WI38 (cell line): ENCODE measurements around the gene COIL.

Experiments used
- H3K4me3 ChIP-seq: 2 replicates; pipeline ENCODE4 v1.5.1; 2011; ENCODE audit warnings: low read depth, mild to moderate bottlenecking, control low read depth, low read length
- TF ChIP-seq, protein P1 (sequence below): IDR thresholded peaks from 2 replicates; pipeline ENCODE4 v1.5.1; 2012; ENCODE audit warnings: low read depth, mild to moderate bottlenecking, control low read depth, low read length

Gene COIL

DNA sequence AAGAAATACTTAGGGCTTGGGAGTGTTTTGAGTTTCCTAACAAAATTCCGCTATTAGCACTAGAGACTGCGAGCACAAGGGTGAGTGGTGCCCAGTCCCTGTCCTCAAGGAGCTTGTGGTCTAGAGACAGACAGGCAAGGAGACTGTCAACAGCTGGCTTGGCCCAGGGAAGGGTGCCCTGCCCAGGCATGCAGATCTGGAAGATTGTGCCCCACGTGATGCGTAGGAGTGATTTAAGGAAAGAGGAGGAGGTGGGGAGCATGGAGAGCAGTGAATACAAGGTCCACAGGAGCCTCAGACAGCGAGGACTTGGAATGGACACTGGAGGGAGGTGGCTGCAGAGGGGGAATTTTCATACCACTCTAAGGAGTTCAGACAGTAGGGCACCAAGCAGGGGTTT lies 42.1 kb upstream of the COIL start:
- TF ChIP-seq, protein P1, sequence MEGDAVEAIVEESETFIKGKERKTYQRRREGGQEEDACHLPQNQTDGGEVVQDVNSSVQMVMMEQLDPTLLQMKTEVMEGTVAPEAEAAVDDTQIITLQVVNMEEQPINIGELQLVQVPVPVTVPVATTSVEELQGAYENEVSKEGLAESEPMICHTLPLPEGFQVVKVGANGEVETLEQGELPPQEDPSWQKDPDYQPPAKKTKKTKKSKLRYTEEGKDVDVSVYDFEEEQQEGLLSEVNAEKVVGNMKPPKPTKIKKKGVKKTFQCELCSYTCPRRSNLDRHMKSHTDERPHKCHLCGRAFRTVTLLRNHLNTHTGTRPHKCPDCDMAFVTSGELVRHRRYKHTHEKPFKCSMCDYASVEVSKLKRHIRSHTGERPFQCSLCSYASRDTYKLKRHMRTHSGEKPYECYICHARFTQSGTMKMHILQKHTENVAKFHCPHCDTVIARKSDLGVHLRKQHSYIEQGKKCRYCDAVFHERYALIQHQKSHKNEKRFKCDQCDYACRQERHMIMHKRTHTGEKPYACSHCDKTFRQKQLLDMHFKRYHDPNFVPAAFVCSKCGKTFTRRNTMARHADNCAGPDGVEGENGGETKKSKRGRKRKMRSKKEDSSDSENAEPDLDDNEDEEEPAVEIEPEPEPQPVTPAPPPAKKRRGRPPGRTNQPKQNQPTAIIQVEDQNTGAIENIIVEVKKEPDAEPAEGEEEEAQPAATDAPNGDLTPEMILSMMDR, result no peak
- H3K4me3 ChIP-seq, result no peak overlapping the region

DNA sequence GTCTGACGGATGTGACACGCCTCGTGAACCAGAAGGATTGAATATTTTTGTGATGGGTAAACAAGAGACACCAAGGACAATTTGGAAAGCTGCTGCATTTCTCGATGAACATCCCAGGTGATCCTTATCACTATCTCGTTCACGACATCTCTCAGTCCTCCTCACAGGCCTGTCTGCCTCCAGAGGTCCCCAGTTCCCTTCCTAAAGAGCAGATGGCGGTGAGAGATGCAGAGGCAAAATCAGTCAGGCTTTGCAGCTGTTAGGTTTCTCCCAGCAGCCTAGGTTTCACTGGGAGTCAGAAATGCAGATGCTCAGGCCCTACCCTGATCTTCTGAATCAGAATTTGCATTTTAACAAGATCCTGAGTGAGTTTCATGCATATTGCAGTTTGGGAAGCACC lies 40.7 kb upstream of the COIL start:
- TF ChIP-seq, protein P1, result no peak
- no peak overlapping the region for H3K4me3 ChIP-seq

GRCh38 chr17:56997313-56997712 lies 36.5 kb upstream of the COIL start:
- TF ChIP-seq, protein P1, result no peak
- H3K4me3 ChIP-seq, result no peak overlapping the region

DNA sequence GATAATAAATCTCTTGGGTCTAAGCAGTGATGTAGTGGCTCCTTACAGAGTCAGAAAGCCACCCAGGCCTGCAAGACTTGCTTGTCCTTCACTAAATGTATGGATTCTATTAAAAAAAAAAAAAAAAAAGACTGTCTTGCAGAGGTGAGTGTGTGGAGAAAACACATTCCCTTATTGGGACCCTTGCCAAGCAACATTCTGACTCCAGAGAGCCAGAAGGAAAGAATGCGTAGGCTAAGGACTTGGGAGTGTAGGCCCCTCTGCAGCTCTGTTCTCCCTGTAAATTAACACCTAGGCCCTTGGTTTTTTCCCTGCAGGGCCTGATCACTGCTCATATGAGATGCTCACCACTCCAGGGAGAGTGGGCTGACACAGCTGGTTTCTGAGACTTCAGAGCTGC lies 34.9 kb upstream of the COIL start:
- no peak overlapping the region for H3K4me3 ChIP-seq
- TF ChIP-seq, protein P1, result no peak

- TF ChIP-seq, protein P1, result no peak
- no peak overlapping the region for H3K4me3 ChIP-seq
Observed at GRCh38 chr17:56994009-56994792, 33.4 kb upstream of the COIL start.

DNA sequence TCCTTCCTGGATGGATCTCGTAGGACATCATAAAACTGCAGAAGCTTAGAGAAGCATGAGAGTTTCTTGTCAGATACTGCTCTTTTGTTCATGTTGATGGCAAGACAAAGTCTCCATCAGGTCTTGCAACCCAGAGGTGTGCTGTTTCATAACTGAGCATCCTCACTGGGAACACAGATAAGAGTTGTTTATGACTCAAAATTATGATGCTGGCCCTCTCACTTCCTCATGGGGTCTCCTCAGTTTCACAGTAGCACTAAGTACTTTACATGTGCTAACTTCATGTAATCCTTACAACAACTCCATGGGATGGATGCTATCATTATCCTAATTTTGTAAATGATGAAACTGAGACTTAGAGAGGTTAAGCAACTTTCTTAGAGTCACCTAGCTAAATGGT lies 31.5 kb upstream of the COIL start:
- H3K4me3 ChIP-seq, result no peak overlapping the region
- TF ChIP-seq, protein P1, result no peak

DNA sequence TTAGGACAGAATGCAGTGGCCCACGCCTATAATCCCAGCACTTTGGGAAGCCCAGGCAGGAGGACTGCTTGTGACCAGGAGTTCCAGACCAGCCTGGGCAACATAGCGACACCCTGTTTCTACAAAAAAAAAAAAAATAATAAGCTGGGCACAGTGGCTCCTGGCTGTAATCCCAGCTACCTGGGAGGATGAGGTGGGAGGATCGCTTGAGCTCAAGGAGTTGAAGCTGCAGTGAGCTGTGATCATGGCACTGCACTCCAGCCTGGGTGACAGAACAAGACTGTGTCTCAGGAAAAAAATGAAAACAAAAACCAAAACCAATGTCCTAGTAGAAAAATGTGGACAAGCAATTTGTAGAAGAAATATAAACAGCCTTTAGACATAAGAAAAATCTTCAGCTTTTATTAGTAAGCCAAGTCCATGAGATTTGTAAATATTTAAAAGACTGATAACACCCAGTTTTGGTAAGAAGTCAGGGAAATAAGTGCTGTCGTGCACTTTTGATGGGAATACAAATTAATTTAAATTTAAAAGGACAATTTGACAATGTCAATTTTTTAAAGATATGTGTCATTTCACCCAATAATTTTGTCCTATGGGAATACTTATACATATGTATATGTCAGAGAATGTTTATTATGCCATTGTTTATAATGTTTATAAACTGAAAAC lies 28.2 kb upstream of the COIL start:
- no peak overlapping the region for H3K4me3 ChIP-seq
- TF ChIP-seq, protein P1, result no peak
